ENCODE results near the gene IRS1.

GRCh38 chr2:226803410-226803809 lies 3.8 kb upstream of the IRS1 start:
- TF ChIP-seq POLR2A (IDR thresholded peaks at IDR 0.05) (no peak), CTCF (IDR thresholded peaks at IDR 0.05) (no peak)

All from vagina (tissue), 2 donors.